Dermis blood vessel endothelial cell (primary cell): ENCODE data around the gene ANXA6. TPM values are rescaled to one million over a fixed set of nuclear protein-coding genes. Genes with fewer than 3 reads are reported as not detected.
A peak's percentile ranks its signal among the peaks of the same experiment; 100 is the strongest.

Experiments used
- DNase-seq: peaks from one replicate; pipeline ENCODE4 v3.0.0; 2010
- total RNA-seq: library from RNA; depleted of rRNA; stranded (reverse); fragments of >200 nt; gene quantifications from 2 replicates; pipeline ENCODE4 v1.2.3, GENCODE V29; 2014

The ANXA6 gene
- total RNA-seq, 1 donor from 2014 or later: 211 TPM

- no peak for DNase-seq
Observed at GRCh38 chr5:151097820-151098767, 59.5 kb downstream of the ANXA6 start.

GRCh38 chr5:151097061-151097460 is 60.5 kb downstream of the ANXA6 start:
- no peak for DNase-seq

- no peak for DNase-seq
Observed at GRCh38 chr5:151096001-151096373, 61.6 kb downstream of the ANXA6 start.

- peak; percentile 39 for DNase-seq
Observed at GRCh38 chr5:151095341-151096000, 62.1 kb downstream of the ANXA6 start.

GRCh38 chr5:151094852-151095245 is 62.7 kb downstream of the ANXA6 start:
- DNase-seq: no peak

GRCh38 chr5:151094030-151094851 is 63.3 kb downstream of the ANXA6 start:
- DNase-seq: peak; percentile 44

GRCh38 chr5:151093476-151093889 is 64.1 kb downstream of the ANXA6 start:
- DNase-seq: peak; percentile 28

GRCh38 chr5:151092762-151093161 is 64.8 kb downstream of the ANXA6 start:
- peak; percentile 38 for DNase-seq

GRCh38 chr5:151089726-151090125 is 67.9 kb downstream of the ANXA6 start:
- no peak for DNase-seq

- DNase-seq: no peak
Observed at GRCh38 chr5:151088986-151089385, 68.6 kb downstream of the ANXA6 start.

- DNase-seq: no peak
Observed at GRCh38 chr5:151087486-151087885, 70.1 kb downstream of the ANXA6 start.

GRCh38 chr5:151086905-151087360 is 70.6 kb downstream of the ANXA6 start:
- no peak for DNase-seq

- no peak for DNase-seq
Observed at GRCh38 chr5:151086192-151086869, 71.2 kb downstream of the ANXA6 start.

- DNase-seq: peak; percentile 48
Observed at GRCh38 chr5:151085517-151086041, 72.0 kb downstream of the ANXA6 start.

- no peak for DNase-seq
Observed at GRCh38 chr5:151084363-151084762, 73.2 kb downstream of the ANXA6 start.

- no peak for DNase-seq
Observed at GRCh38 chr5:151083081-151083676, 74.4 kb downstream of the ANXA6 start.

GRCh38 chr5:151082282-151082902 is 75.2 kb downstream of the ANXA6 start:
- DNase-seq: peak; percentile 63

GRCh38 chr5:151081431-151082281 is 75.9 kb downstream of the ANXA6 start:
- DNase-seq: peak; percentile 87

- DNase-seq: peak; percentile 94
Observed at GRCh38 chr5:151080613-151081430, 76.8 kb downstream of the ANXA6 start, which contains the start of gene TNIP1. TNIP1 (minus strand) TSS chr5:151081034; CDS start chr5:151065095, 15,939 bp downstream.
